ENCODE results near the gene RNF208. TPM values are rescaled to one million over a fixed set of nuclear protein-coding genes. Genes with fewer than 3 reads are reported as not detected.

RNF208 gene
- total and polyA plus RNA-seq, 12 donors, result 1.1 to 90.5 (median 12.1) TPM

DNA sequence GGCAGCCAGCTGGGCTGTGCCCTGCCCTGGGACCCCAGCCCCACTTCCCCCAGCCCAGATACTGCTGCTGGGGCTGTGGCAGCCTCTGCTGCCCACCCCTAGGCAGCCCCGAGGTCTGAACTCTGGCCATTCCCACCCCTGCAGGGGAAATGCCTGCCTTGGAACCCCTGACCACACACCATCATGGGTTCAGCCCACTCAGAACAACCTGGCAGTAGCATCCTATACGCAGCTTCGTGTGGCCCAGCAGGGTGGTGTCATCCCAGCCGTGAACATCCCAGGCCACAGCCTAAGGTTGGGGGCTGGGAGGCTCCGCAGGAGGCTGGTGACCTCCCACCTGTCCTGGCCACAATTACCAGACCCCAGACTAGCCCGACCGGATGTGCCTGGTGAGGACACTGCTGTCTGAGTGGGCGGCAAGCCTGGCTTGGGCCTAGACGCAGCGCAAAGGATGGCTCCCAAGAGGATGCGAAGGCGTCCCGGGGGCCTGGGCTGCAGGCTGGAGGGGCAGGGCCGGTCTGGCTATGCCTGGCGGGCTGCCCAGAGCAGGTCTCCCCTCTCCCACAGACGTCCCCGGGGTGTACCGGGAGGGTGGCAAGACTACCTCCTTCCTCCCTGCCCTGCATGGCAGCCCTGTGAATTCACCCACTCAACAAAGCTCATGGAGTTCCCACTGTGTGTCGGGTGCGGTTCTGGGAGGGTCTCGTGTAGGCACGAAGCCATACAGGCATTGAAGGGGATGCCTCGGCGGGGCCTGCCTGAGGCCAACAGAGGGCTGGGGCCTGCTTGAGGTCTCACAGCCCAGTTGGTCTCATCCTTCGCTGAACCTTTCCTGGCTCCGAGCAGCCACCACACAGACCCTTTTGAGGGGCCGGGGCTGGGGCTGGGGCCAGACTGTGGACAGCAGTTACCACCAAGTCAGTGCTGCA is 7.2 kb upstream of the RNF208 start:
- Histone ChIP-seq H3K27ac (no peak overlapping the region), H3K9me3 (replicated peaks in 1 of 3) (no peaks in the 10 kb centered on the region), H3K36me3 (replicated peaks in 1 of 2) (no peaks in the 10 kb centered on the region), H3K4me3 (no peak overlapping the region), H3K27me3 (peaks cover 44% of the 10 kb centered on the region), H3K4me1 (replicated peaks in 1 of 2) (peaks cover 0 to 2% of the 10 kb centered on the region in 2 donors)
- TF ChIP-seq POLR2A (IDR thresholded peaks at IDR 0.05), result no peak
- TF ChIP-seq, protein P1, sequence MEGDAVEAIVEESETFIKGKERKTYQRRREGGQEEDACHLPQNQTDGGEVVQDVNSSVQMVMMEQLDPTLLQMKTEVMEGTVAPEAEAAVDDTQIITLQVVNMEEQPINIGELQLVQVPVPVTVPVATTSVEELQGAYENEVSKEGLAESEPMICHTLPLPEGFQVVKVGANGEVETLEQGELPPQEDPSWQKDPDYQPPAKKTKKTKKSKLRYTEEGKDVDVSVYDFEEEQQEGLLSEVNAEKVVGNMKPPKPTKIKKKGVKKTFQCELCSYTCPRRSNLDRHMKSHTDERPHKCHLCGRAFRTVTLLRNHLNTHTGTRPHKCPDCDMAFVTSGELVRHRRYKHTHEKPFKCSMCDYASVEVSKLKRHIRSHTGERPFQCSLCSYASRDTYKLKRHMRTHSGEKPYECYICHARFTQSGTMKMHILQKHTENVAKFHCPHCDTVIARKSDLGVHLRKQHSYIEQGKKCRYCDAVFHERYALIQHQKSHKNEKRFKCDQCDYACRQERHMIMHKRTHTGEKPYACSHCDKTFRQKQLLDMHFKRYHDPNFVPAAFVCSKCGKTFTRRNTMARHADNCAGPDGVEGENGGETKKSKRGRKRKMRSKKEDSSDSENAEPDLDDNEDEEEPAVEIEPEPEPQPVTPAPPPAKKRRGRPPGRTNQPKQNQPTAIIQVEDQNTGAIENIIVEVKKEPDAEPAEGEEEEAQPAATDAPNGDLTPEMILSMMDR (IDR thresholded peaks at IDR 0.05), result no peak
- intact Hi-C loops (cut with DNase I), result loop anchor here (5.0 kb wide), 1 partner anchor 112 kb away; no protein-coding TSS in a partner anchor
- 56 to 65% (median 61%) methylated on average over 9 to 27 of the region's 27 CpGs for WGBS, 4 donors
- no peak for DNase-seq

DNA sequence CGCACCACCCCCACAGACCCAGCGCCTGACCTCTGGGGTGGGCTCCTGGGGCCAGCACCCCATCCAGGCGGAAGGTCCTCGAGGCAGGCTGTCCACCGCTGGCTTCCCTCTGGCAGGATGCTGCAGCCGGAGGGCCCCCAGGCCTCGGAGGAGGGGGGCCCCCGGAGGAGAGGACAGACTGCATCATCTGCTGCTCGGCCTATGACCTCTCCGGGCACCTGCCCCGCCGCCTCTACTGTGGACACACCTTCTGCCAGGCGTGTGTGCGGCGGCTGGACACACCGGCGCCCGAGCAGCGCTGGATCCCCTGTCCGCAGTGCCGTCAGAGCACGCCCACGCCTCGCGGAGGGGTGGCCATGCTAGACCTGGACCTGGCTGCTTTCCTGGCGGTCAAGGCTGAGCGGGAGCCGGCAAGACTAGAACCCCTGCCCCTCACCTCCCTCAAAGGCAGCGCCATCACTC is 6.5 kb upstream of the RNF208 start:
- no peak overlapping the region for H3K27ac ChIP-seq
- H3K27me3 ChIP-seq, result peaks cover 42% of the 10 kb centered on the region
- no peak for DNase-seq
- no peaks in the 10 kb centered on the region for H3K36me3 ChIP-seq (replicated peaks in 1 of 2)
- no peak for TF ChIP-seq POLR2A (IDR thresholded peaks at IDR 0.05)
- TF ChIP-seq, protein P1 (IDR thresholded peaks at IDR 0.05), result no peak
- H3K9me3 ChIP-seq (replicated peaks in 1 of 3), result no peaks in the 10 kb centered on the region
- peaks cover 0 to 8% of the 10 kb centered on the region in 2 donors for H3K4me1 ChIP-seq (replicated peaks in 1 of 2)
- intact Hi-C loops (cut with DNase I), result loop anchor here (5.0 kb wide), 1 partner anchor 111 kb away; no protein-coding TSS in a partner anchor
- H3K4me3 ChIP-seq, result no peak overlapping the region
- WGBS, 4 donors, result 48 to 70% (median 56%) methylated on average over 4 to 29 of the region's 29 CpGs; no CpG with 5 or more reads in 1 of the 4 donors

DNA sequence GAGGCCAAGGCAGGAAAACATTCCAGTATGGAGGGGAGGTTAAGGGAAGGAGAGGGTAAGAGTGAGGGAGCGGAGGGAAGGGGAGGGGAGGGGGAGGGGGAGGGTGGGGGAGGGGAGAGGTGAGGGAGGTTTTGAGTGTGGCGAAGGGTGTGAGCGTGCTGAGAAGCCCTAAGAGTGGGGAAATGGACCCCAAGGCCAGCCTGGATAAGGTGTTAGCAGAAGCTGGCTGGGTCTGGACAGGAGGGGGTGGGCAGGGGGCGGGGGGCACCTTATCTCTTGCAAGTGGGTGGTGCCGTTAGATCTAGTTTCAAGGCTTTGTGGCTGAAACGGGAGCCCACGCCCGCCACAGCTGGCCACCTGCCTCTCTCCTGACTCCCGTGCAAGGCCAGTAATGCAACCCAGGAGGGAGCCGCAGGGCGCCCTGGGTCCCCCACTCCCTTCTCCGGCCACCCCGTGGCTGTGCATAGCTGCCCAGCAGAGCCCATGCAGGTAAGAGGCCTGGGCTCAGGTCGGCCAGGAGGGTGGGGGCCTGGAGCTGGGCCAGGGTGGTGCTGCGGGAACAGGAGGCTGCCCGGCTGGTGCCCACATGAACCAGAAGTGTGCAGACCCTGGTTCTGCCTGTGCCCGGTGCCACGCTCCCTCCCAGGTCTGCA is 5.9 kb upstream of the RNF208 start:
- intact Hi-C loops (cut with DNase I), result loop anchor here (5.0 kb wide), 1 partner anchor 111 kb away; no protein-coding TSS in a partner anchor
- Histone ChIP-seq H3K9me3 (replicated peaks in 1 of 3) (no peaks in the 10 kb centered on the region), H3K4me3 (no peak overlapping the region), H3K4me1 (replicated peaks in 1 of 2) (peaks cover 2 to 9% of the 10 kb centered on the region in 2 donors), H3K27ac (no peak overlapping the region), H3K27me3 (peaks cover 42% of the 10 kb centered on the region), H3K36me3 (replicated peaks in 1 of 2) (no peaks in the 10 kb centered on the region)
- 25 to 33% (median 29%) methylated on average over 4 to 18 of the region's 18 CpGs for WGBS, 4 donors
- TF ChIP-seq, protein P1 (IDR thresholded peaks at IDR 0.05), result no peak
- TF ChIP-seq POLR2A (IDR thresholded peaks at IDR 0.05), result no peak
- no peak for DNase-seq

Measured in adrenal gland (tissue), 12 donors.